Astrocyte of the cerebellum (primary cell): ENCODE results near the gene EXOC1L.
"Not testable (repeated sequence)": the region's sequence is repeated elsewhere in the genome, so short reads cannot be mapped to it uniquely, and the experiment has no call there.

Experiments
- DNase-seq: peaks from one replicate; pipeline ENCODE4 v3.0.0-alpha.2; 2011; ENCODE audit warnings: low read depth
- H3K4me3 ChIP-seq: 2 replicates; pipeline ENCODE4 v1.5.1; 2011; ENCODE audit warnings: mild to moderate bottlenecking, low read depth, low read length, moderate library complexity
- in situ Hi-C: cut with HindIII; loops from 2 replicates; pipeline ENCODE4 v1.10.0; 2017; ENCODE audit warnings: low sequenced_read_pairs
- TF ChIP-seq, protein P1 (sequence below): IDR thresholded peaks from 2 replicates; pipeline ENCODE4 v1.5.1; 2012; ENCODE audit warnings: low read length, low read depth, moderate library complexity, mild to moderate bottlenecking; ENCODE audit errors: missing control alignments

The EXOC1L gene

DNA sequence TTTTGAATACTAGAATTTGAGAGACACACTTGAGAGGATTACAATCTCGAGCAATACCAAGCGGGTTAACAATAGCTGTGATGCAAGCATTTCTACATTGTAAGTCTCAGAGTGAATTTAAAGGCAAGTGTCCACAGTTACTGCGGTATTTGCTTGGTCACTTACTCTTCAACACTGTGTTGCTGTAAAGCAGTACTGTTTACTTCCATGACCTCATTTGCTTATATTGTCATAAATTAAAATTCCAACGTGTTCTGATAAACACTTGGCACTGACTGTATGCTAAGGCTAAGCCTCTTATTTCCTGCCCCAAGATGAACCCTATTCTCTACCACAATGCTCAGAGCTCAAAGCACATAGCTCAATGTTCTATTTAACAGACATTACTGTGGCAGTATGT is 11.1 kb downstream of the EXOC1L start:
- in situ Hi-C loops = no loop called here
- TF ChIP-seq, protein P1, sequence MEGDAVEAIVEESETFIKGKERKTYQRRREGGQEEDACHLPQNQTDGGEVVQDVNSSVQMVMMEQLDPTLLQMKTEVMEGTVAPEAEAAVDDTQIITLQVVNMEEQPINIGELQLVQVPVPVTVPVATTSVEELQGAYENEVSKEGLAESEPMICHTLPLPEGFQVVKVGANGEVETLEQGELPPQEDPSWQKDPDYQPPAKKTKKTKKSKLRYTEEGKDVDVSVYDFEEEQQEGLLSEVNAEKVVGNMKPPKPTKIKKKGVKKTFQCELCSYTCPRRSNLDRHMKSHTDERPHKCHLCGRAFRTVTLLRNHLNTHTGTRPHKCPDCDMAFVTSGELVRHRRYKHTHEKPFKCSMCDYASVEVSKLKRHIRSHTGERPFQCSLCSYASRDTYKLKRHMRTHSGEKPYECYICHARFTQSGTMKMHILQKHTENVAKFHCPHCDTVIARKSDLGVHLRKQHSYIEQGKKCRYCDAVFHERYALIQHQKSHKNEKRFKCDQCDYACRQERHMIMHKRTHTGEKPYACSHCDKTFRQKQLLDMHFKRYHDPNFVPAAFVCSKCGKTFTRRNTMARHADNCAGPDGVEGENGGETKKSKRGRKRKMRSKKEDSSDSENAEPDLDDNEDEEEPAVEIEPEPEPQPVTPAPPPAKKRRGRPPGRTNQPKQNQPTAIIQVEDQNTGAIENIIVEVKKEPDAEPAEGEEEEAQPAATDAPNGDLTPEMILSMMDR = no peak
- DNase-seq = no peak
- no peak overlapping the region for H3K4me3 ChIP-seq

DNA sequence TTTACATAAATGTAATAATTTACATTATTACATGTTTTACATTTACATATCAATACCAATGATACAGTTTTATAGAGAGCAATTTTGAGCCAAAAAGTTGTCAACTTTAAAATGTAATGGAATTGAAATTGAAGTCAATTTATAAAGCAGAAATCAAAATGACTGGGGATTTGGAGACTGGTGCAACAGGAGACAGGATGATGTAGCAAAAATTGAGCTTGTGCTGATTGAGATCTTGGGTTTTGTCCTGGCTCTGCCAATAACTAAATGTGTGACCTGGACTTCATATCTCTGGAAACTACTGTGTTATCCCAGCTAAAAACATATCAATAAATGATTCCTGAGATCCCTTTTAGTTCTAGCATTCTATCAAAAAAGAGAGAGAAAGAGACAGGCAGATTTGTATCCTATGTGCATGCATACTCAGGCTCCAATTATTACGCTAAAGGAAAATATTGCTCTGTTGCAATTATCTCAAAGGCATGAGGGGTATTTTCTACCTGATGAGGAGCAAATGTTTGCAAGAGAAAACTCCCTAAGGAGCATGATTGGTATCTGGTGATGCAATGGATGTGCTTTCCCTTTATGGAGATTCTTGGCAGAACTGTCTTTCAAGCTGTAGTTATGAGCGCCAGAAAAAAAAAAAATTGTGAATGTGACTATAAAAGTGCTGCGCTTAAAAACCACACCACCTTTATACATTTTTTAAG is 14.7 kb downstream of the EXOC1L start:
- DNase-seq = no peak
- H3K4me3 ChIP-seq = no peak overlapping the region
- TF ChIP-seq, protein P1 = no peak
- in situ Hi-C loops = no loop called here

DNA sequence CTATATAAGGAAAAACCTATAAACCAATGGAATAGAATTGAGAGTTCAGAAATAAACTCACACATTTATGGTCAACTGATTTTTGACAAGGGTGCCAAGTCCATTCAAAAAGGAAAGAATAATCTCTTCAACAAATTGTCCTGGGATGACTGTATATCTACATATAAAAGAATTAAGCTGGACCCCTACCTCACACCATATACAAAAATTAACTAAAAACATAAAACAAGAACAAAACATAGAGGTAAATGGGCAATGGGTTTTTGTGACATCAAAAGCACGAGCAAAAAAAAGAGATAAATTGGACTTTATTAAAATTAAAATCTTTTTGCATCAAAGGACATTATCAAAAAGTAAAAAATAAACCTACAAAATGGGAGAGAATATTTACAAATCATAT is 18.3 kb downstream of the EXOC1L start:
- H3K4me3 ChIP-seq = no peak overlapping the region
- in situ Hi-C loops = no loop called here
- TF ChIP-seq, protein P1 = no peak
- DNase-seq = no peak

DNA sequence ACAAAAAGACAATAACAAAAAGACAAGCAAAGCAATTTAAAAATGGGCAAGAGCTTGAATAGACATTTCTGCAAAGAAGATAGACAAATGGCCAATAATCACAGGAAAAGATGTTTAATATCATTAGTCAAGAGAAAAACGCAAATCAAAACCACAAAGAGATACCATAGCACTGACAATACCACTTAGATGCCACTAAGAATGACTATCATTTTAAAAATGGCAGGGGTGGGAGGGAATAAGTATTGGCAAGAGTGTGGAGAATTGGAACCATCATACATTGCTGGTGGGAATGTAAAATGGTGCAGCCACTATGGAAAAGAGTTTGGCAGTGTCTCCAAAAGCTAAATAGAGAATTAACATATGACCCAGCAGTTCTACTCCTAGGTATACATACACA is 18.8 kb downstream of the EXOC1L start:
- DNase-seq = no peak
- in situ Hi-C loops = no loop called here
- H3K4me3 ChIP-seq = no peak overlapping the region
- TF ChIP-seq, protein P1 = no peak

DNA sequence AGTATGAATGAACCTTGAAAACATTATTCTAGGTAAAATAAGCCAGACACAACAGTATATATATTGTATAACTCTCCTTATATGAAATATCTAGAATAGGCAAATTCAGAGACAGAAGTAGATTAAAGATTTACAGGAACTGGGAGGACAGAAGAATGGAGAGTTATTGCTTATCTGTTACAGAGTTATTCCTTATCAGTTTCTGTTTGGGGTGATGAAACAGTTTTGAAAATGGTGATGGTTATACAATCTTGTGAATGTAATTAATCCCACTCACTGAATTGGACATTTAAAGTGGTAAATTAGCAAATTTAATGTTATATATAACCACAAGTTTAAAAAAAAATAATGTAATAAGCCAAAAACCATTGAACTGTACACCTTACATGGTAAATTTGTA is 19.4 kb downstream of the EXOC1L start:
- no peak for DNase-seq
- H3K4me3 ChIP-seq = no peak overlapping the region
- in situ Hi-C loops = no loop called here
- TF ChIP-seq, protein P1 = no peak

DNA sequence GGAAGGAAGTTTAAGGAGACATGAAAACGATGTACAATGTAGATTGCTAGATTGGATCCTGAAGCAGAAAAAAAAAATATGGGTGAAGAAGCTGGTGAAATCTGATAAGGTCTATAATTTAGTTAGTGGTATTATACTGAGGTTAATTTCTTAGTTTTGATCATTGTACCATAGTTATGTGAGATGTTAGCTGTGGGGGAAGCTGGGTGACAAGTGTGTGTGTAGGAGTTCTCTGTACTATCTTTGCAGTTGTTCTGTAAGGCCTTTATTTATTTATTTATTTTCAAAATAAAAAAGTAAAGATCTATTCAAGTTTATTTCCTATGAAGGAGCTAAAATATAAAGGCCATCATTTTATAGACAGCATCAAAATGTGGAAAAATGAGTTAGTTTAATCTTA is 21.4 kb downstream of the EXOC1L start:
- H3K4me3 ChIP-seq = no peak overlapping the region
- in situ Hi-C loops = no loop called here
- DNase-seq = no peak
- TF ChIP-seq, protein P1 = no peak

DNA sequence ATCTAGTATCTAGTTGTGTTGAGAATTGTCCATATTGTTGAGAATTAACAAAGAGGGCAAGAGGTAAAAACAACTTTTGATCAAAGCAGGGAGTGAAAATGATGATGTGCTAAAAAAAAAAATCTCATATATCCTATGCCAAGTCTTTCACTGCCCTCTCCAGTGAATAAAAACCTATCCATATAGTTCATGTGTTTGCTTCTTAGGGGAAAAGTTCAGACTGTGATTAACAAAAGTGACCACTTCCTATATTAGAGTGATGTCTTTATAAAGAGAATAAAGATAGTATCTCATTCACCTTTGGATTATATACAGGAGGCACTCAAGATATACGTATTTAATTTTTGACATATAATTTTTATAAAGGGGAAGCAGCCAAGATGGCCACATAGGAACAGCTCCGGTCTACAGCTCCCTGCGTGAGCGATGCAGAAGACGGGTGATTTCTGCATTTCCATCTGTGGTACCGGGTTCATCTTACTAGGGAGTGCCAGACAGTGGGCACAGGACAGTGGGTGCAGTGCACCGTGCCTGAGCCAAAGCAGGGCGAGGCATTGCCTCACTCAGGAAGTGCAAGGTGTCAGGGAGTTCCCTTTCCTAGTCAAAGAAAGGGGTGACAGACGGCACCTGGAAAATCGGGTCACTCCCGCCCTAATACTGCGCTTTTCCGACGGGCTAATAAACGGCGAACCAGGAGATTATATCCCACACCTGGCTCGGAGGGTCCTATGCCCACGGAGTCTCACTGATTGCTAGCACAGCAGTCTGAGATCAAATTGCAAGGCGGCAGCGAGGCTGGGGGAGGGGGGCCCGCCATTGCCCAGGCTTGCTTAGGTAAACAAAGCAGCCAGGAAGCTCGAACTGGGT is 22.0 kb downstream of the EXOC1L start:
- DNase-seq = not testable (repeated sequence)

DNA sequence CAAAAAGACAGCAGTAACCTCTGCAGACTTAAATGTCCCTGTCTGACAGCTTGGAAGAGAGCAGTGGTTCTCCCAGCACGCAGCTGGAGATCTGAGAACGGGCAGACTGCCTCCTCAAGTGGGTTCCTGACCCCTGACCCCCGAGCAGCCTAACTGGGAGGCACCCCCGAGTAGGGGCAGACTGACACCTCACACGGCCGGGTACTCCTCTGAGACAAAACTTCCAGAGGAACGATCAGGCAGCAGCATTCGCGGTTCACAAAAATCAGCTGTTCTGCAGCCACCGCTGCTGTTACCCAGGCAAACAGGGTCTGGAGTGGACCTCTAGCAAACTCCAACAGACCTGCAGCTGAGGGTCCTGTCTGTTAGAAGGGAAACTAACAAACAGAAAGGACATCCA is 22.7 kb downstream of the EXOC1L start:
- H3K4me3 ChIP-seq, in situ Hi-C loops: not testable (repeated sequence)

More for the DNA sequence above, 22.0 kb downstream of the EXOC1L start:
- H3K4me3 ChIP-seq, in situ Hi-C loops: not testable (repeated sequence)

More for the DNA sequence above, 22.7 kb downstream of the EXOC1L start:
- DNase-seq = not testable (repeated sequence)
